HG03135 (cell line): Measurements from ENCODE around the gene SAMD14.
"Not testable (repeated sequence)": the region's sequence is repeated elsewhere in the genome, so short reads cannot be mapped to it uniquely, and the experiment has no call there.

Experiments
- ATAC-seq: cut with Tn5 transposase; IDR thresholded peaks from one replicate; pipeline ENCODE4 v1.9.1; 2021; ENCODE audit warnings: mild to moderate bottlenecking, moderate library complexity; ENCODE audit not compliant: unreplicated experiment

SAMD14 gene

GRCh38 chr17:50076591-50077235 lies 53.2 kb downstream of the SAMD14 start:
- ATAC-seq, result no peak

GRCh38 chr17:50076221-50076590 lies 53.8 kb downstream of the SAMD14 start:
- no peak for ATAC-seq

- ATAC-seq, result no peak
These were observed 54.4 kb downstream of the SAMD14 start for GRCh38 chr17:50075446-50076032.

- ATAC-seq, result no peak
These were observed 55.7 kb downstream of the SAMD14 start for GRCh38 chr17:50074227-50074626.

GRCh38 chr17:50072925-50073324 lies 57.0 kb downstream of the SAMD14 start:
- ATAC-seq, result no peak

GRCh38 chr17:50072130-50072529 lies 57.8 kb downstream of the SAMD14 start:
- ATAC-seq, result no peak

- no peak for ATAC-seq
These were observed 58.3 kb downstream of the SAMD14 start for GRCh38 chr17:50071692-50072091.

- no peak for ATAC-seq
These were observed 58.9 kb downstream of the SAMD14 start for GRCh38 chr17:50070908-50071680.

- ATAC-seq, result no peak
These were observed 62.0 kb downstream of the SAMD14 start for GRCh38 chr17:50067996-50068395.

- no peak for ATAC-seq
These were observed 63.0 kb downstream of the SAMD14 start for GRCh38 chr17:50066995-50067394.

GRCh38 chr17:50065056-50065455 lies 64.9 kb downstream of the SAMD14 start:
- no peak for ATAC-seq

- no peak for ATAC-seq
These were observed 65.5 kb downstream of the SAMD14 start for GRCh38 chr17:50064253-50065001.

GRCh38 chr17:50063561-50064252 lies 66.3 kb downstream of the SAMD14 start:
- ATAC-seq, result no peak

- no peak for ATAC-seq
These were observed 67.4 kb downstream of the SAMD14 start for GRCh38 chr17:50062293-50063243.

- not testable (repeated sequence) for ATAC-seq
These were observed 68.3 kb downstream of the SAMD14 start for GRCh38 chr17:50061713-50062045.

- no peak for ATAC-seq
These were observed 68.8 kb downstream of the SAMD14 start for GRCh38 chr17:50060951-50061712.
